A172 (cell line): Measurements from ENCODE around the gene LRRC23. TPM values are rescaled to one million over a fixed set of nuclear protein-coding genes. Genes with fewer than 3 reads are reported as not detected.
A peak's percentile ranks its signal among the peaks of the same experiment; 100 is the strongest.
"Not testable (repeated sequence)": the region's sequence is repeated elsewhere in the genome, so short reads cannot be mapped to it uniquely, and the experiment has no call there.

Experiments
- DNase-seq: peaks from one replicate; pipeline ENCODE4 v3.0.0-alpha.2; 2015; ENCODE audit warnings: low spot score
- total RNA-seq: library from RNA; depleted of rRNA; stranded (reverse); fragments of >200 nt; shearing (Covaris generic); gene quantifications from 2 replicates; pipeline ENCODE4 v1.2.3, GENCODE V29; 2014; rRNA removed

LRRC23 gene, protein sequence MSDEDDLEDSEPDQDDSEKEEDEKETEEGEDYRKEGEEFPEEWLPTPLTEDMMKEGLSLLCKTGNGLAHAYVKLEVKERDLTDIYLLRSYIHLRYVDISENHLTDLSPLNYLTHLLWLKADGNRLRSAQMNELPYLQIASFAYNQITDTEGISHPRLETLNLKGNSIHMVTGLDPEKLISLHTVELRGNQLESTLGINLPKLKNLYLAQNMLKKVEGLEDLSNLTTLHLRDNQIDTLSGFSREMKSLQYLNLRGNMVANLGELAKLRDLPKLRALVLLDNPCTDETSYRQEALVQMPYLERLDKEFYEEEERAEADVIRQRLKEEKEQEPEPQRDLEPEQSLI
- total RNA-seq, result 8.3 and 14.4 TPM in 2 replicates

DNA sequence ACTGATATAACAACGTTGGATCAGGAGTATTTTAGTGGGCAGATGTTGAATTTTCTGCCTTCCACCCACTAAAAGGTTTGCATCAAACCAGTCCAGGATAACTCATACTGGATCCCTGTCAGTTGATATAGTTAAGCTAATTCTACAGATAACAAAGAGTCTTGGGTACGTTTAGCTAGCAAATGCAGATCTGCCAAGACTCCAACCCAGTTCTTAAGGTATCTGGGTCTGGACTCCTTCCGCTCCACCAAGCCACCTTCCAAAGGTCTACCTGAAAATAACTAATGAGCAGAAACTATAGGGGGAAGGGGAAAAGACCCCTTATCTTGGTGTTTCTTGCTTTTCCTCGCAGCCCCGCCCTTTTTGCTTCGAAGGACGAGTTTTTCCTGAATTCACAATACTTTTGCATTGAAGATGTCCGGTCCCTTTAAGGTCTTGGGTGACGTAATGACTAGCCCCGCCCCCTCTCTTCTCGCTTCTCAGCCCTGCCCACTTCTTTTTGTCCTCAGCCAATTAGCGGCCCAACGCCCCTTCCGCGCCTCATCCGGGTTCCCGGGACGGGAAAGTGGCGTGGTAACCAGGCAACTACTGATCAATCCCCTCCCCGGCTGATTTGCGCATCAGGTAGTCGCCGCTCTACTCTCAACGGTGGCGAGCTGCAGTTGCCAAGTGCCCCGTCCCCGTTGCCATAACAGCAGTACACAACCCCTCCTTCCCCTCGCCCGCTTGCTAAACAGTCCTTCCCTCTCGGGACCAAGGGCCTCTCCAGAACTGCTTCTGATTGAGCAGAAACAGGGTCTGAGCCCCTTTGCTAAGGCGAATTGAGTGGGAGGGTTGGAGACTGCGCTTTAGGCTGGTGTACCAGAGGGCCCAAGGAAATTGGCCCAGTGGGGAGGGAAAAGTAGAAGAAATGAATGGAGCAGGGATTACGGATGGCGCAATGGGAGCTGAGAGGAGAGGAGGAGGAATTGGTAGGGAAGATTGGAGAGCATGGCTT, at the start of gene LRRC23:
LRRC23 (plus strand) TSS at position 543 of the 997 bp plus-strand sequence. CDS start 812 bp downstream, outside the sequence.
- peak; percentile 83 for DNase-seq

DNA sequence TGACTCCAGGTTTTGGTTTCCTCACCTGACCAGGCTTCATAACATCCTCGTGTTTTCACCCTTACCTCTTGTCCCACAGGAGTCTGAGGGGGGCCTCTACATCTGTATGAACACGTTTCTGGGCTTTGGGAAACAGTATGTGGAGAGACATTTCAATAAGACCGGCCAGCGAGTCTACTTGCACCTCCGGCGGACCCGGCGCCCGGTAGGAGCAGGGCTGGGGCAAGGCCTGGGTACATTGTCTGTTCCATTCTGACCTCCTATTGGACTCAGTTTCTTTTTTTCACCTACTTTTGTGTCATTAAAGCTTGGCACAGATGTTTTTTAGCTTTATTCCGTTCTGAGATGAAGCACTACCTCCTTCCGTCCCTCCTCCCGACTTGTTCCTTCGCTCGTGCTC, 49.3 kb upstream of the LRRC23 start:
- no peak for DNase-seq

DNA sequence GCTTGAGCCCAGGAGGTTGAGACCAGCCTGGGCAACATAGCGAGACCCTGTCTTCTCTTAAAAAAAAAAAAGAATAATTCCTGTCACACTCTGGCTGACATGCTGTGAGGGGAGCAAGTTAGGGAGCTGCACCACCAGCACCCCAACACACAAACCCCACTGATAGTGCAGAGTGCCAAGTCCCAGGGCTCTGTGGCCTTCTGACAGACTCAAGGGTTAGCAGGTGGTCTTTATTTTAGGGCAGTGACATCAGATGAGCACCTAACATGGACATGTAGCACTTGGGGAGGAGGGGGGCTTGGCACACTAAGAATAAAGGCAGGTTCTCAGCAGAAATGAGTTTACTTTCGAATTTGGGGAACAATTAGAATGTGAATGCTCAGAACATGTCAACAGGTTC, 45.8 kb upstream of the LRRC23 start:
- no peak for DNase-seq

DNA sequence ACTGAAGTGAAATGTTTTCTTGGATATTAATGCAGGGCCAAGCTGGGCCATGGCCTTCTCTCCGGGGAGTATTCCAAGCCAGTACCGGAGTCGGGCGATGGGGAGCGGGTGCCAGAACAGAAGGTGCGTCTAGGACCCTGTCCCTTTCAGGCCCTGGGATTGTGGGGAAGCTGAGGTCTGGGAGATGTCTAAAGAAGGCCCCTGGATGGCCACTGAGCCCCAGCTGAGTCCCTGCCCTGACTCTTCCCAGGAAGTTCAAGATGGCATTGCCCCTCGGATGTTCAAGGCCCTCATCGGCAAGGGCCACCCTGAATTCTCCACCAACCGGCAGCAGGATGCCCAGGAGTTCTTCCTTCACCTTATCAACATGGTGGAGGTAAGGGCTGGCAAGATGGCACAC, 44.5 kb upstream of the LRRC23 start:
- no peak for DNase-seq

DNA sequence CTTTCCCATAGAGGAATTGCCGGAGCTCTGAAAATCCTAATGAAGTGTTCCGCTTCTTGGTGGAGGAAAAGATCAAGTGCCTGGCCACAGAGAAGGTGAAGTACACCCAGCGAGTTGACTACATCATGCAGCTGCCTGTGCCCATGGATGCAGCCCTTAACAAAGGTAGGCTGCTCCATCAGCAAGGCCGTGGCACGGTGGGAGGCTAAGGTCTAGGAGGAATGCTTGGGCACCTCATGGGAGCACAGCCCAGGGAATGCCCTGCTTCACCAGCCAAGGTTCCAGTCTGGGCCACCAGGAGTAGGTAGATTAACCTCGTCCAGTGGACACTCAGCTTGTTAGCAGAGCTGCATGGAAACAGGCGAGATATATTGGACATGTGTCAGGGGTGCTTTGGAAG, 43.7 kb upstream of the LRRC23 start:
- DNase-seq, result no peak

DNA sequence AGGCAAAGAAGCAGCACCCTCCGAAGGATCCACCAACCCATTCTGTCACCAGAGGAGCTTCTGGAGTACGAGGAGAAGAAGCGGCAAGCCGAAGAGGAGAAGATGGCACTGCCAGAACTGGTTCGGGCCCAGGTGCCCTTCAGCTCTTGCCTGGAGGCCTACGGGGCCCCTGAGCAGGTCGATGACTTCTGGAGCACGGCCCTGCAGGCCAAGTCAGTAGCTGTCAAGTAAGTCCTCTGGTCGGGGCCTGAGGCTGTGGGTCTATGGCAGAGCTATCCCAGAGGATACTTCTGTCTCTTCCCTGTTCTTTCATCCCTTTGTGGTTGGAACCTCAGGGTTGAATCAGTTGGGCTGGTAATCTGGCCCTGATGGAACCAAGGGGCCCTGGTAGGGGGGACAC, 43.2 kb upstream of the LRRC23 start:
- no peak for DNase-seq

DNA sequence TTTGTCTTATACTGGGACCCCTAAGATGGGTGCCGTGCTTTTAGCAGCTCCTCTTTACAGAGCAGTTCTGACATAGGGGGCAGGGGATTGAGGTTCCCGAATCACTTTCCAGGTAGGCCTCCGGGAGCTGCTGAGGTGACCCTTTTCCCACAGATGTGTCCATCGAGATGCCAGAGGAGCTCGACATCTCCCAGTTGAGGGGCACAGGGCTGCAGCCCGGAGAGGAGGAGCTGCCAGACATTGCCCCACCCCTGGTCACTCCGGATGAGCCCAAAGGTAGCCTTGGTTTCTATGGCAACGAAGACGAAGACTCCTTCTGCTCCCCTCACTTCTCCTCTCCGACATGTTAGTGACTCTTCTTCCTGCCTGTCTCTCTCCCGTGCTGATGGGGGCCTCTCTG, 41.6 kb upstream of the LRRC23 start:
- no peak for DNase-seq

DNA sequence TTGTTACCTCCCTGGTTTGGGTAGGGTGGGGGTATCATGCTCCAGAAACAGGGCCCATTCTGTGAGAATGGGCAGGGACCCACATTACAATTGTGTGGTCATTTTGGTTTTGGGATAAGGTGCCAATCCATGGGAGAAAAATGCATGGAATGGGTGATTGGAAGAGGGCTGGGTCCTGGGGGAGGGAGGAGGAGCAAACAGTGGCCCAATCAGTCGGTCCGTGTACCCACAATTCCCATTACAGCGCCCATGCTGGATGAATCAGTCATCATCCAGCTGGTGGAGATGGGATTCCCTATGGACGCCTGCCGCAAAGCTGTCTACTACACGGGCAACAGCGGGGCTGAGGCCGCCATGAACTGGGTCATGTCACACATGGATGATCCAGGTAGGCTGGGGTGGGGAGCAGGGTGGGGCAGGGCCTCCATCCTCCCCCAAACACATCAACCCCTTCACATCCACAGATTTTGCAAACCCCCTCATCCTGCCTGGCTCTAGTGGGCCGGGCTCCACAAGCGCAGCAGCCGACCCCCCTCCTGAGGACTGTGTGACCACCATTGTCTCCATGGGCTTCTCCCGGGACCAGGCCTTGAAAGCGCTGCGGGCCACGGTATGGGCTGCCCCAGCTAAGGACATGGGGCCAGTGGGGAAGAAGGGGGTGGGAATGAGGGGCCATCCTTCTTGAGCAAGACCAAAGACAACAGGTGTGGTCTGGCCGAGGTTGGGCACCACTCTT, 40.9 kb upstream of the LRRC23 start:
- no peak for DNase-seq

DNA sequence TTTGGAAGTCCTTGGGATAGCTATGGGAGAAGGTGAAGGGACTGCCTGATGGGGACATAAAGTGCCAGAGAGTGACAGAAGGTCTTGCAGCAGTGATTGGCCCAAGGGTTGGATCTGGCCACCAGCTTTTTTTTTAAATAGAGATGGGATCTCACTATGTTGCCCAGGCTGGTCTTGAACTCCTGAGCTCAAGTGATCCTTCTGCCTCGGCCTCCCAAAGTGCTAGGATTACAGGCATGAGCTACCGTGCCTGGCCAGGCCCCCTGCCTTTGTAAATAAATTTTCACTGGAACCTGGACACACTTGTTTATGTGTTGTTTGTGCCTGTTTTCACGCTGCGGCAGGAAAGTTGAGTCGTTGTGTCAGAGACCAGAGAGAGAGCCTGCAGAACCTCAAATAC, 39.3 kb upstream of the LRRC23 start:
- not testable (repeated sequence) for DNase-seq

DNA sequence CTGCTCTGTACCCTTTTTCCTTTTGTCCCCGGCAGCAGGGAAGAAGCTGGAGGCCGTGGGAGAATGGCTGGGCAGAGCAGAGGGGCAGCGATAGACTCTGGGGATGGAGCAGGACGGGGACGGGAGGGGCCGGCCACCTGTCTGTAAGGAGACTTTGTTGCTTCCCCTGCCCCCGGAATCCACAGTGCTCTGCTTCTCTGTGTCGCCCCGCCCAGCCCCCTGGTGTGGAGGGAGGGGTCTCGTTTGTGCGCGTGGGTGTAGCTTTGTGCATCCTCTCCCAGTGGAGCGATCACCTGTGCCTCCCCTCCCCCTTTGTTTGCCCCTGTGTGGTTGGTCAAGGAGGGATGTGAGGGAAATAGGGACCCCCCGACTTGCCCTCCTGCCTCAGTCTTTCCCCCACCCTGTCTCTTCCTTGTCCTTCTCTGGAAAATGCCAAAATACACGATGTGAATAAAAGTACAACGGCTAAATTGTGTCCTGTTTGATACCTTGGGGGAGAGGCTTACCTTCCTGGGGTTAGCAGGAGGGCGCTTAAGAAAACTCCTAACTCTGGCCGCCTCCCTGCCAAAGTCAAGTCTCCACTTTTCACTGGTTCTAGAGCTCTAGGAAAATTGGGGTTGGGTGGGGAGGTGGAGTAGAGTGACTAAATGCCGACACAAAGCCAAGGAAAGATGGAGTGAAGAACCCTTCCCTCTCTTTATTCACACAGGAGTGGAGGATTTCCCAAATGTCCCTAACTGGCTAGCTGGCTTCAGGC, 38.3 kb upstream of the LRRC23 start:
- DNase-seq, result no peak

DNA sequence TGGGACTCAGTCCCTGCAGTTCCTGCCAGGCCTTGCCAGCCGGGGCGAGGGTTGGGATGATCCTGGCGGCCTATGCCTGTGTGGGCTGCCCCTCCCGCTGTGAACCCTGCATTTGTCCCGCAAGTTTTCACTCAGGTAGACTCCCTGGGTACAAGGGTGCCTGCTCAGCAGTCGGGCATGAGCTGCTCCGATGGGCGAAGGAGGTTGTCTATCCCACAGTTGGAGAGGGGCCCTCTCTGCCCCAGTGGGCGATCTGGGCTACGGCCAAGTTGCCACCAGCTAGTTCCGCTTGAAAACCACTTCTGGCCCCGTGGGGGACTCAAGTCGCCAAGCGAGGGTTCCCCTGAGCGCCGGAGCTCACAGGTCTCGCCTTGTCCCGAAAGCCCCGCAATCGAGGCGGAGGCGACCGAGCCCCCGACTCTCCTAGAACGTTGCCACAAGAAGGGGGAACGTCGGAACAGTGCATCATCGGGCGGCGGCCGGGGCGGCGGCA, 37.7 kb upstream of the LRRC23 start:
- no peak for DNase-seq

DNA sequence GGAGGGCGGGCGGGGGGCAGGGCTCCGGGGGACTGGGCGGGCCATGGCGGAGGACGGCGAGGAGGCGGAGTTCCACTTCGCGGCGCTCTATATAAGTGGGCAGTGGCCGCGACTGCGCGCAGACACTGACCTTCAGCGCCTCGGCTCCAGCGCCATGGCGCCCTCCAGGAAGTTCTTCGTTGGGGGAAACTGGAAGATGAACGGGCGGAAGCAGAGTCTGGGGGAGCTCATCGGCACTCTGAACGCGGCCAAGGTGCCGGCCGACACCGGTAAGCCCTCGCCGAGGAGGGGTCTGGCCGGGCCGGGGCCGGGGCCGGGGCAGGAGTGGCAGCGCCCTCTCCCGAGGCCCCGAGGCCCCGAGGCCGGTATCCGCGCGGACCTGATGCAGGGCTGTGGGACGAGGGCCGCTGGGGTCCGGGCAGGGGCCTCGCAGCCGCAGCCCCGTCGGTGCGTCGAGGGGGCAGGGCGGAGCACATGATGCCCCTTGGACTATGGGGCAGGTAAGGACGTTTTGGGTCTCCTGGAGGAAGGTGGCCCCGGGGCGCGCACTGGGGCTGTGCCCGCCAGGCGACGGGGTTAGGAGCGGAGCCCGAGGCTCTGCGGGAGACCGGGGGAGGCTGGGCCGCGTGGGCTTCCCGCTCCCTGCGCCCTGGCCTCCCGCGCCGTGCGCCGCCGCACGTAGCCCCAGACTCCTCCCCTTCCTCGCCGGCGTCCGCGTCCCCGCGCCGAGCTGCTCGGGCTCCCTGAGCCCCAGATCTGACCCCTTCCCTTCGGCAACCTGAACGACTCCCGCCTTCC, 37.0 kb upstream of the LRRC23 start, which contains the start of gene TPI1:
TPI1 (plus strand) TSS at position 119 of the 798 bp plus-strand sequence; CDS start at position 155, 36 bp downstream.
- DNase-seq, result peak; percentile 39

DNA sequence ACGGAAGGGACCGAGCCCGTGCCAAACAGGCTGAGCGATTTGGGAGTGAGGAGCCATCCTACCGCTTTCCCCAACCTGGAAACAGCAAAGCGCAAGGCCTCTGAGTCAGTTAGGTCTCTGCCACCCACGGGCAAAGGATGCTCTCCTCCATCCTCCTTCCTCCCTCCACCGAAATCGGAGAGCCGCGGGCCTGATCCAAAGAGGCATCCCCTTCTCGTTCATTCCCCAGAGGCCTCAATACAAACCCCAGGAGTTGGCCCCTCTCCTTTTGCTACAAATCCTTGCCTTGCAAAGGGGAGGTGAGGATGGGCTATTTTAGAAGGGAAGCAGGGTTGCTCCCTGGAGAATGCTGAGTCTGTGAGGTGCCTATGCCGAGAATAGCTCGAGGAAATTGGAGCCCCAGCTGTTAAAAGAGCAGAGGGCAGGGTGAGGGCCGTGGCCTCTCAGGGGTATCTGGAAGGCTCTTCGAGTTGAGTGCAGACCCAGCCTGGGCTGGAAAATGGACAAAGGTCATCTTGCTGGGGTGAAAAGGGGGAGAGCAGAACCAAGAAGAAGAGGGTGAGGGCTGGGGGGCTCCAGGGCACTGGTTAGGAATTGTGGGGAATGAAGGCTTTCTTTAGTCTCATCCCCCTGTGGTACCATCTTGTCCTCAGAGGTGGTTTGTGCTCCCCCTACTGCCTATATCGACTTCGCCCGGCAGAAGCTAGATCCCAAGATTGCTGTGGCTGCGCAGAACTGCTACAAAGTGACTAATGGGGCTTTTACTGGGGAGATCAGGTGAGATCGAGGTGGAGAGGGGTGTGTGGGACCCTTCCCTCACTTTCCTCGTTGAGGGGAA, 36.2 kb upstream of the LRRC23 start:
- no peak for DNase-seq

DNA sequence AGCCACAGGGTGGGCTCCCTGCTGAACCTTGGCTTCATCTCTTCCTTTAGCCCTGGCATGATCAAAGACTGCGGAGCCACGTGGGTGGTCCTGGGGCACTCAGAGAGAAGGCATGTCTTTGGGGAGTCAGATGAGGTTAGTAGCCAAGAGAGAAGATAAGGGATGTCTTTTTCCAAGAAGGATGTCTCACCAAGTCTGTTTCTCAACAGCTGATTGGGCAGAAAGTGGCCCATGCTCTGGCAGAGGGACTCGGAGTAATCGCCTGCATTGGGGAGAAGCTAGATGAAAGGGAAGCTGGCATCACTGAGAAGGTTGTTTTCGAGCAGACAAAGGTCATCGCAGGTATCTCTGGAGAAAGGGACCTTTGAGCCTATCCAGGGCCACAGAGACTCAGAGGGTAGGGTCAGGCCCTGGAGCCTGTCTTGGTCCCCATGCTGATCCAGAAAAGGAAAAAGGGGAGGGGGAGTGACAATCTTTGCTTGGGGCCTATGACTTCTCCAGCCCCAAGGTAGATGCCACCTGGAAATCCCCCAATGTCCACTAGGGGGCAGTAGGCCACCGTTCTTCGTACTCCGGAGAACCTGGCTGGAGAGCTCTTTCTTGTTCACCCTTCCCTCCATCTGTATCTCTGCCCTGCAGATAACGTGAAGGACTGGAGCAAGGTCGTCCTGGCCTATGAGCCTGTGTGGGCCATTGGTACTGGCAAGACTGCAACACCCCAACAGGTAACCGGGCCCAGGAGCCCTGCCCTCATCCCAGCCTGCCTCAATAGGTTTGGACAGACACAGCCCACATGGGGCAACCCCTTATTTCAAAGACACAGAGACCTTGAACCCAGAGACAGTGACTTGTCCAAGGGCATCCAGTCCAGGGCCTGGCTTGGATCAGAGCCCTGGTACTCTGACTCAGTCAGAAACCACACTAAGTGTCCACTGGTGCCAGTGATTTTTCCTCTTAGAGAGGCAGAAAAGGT, 35.3 kb upstream of the LRRC23 start:
- peak; percentile 51 for DNase-seq

DNA sequence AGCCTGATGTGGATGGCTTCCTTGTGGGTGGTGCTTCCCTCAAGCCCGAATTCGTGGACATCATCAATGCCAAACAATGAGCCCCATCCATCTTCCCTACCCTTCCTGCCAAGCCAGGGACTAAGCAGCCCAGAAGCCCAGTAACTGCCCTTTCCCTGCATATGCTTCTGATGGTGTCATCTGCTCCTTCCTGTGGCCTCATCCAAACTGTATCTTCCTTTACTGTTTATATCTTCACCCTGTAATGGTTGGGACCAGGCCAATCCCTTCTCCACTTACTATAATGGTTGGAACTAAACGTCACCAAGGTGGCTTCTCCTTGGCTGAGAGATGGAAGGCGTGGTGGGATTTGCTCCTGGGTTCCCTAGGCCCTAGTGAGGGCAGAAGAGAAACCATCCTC, 34.3 kb upstream of the LRRC23 start:
- DNase-seq, result not testable (repeated sequence)

DNA sequence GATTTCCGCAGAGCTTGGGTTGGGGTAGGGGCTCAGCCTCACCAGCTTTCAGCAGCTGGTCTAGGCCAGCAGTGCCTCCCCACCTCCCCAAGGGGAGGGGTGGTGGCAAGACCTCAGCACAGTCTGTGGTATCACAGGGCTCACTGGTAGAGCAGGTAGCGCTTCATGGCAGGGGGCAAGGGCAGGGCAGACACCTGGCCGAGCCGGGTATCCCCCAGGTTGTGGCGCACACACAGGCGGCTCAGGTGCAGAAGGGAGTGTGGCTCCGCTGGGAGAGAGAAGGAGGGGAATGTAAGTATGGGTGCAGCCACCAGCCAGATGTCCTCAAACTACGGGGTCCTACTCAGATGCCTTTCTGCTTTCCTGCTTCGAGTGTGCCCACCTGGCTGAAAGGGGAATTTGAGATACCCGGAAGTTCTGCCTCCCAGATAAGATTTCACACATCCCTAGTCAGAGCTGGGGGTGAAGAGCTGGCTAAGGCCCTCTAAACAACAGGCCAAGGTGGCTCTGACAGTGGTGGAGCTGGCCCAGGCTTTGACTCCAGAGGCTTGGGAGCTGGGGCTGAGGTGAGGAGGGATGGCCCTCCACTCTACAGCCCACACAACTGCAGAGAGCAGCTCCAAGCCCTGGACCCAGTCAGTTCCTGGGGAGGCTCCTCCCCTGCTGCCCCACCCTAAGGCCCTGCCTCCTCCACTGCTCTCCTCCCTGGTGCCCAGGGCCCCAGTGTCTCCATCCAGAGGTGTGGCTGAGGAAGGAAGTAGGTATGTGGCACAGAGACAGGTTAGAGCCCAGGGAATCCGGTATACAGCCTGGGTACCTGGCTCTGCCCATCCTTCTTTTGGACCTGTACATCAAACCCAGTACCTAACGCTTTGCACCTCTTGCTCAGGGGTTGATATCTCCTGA, 33.3 kb upstream of the LRRC23 start:
- no peak for DNase-seq
